Measurements from ENCODE around the gene PDE8B.
"Not testable (repeated sequence)": the region's sequence is repeated elsewhere in the genome, so short reads cannot be mapped to it uniquely, and the experiment has no call there.

Gene PDE8B

DNA sequence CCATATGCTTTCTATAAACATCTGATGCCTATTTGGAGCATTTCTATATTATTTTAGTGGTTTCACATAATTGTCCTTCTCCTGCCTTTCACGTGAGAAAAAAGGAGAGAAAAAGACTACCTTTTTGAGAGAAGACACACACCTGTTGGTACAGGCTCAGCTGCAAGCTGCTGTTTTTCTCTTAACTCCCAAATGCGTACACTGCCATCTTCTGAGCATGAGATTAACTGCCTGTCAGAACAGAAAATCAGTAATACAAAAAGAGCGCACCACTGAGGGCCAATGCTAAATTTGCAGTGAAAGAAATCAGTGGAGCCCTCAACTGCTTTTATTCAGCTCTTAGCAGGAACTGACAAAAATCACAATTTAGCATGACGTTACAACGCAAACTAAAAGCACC, 226.7 kb downstream of the PDE8B start:
- no peak for DNase-seq (ENCODE audit: low spot score)

DNA sequence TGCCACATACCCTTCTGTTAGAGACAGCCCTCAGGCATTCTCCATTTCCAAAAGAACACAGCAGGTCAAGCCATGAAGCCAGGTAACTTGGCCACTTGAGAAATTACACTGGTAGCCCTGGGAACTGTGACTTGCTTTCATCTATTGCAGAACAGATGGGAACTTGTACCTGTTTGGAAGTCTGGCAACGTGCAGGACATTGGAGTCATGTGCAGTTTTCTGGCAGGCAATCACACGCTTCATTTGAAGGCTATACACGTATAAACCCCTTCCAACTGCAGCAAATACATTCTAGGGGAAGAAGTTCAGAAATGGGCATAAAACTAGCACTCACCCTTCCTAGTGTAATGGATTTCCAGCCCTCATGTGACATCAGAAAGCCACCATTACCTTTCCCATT, 227.6 kb downstream of the PDE8B start:
- DNase-seq (ENCODE audit: low spot score): no peak

DNA sequence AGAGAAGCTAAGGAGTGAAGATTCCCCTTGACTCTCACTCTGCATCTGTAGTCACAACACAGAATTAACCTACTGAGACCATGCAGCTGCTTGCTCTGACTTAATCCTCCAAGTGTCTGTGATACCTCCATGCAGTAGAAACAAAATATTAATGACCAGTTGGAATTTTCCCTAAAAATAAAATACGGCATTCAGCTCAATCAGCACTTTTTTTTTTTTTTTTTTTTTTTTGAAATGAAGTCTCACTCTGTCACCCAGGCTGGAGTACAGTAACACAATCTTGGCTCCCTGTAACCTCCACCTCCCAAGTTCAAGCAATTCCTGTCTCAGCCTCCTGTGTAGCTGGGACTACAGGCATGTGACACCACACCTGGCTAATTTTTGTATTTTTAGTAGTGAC, 233.2 kb downstream of the PDE8B start:
- no peak for DNase-seq (ENCODE audit: low spot score)

DNA sequence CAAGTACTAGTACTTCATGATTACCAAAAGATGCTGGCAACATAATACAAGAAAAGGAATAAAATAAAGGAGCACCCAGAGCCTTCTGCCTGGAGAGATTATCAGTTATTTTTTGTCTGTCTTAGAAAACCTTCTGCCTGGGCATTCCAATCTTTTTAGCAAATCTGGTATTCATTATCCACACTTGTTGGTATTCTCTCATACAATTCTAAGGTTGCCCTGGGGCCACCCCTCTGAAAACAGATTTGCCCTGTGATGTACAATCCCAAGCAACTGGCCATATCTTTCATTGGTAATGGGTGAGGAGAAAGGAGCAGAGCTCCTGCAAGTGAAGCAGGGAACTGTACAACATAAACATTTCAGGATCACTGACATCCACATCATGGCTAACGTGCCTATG, 233.9 kb downstream of the PDE8B start:
- DNase-seq (ENCODE audit: low spot score): no peak

DNA sequence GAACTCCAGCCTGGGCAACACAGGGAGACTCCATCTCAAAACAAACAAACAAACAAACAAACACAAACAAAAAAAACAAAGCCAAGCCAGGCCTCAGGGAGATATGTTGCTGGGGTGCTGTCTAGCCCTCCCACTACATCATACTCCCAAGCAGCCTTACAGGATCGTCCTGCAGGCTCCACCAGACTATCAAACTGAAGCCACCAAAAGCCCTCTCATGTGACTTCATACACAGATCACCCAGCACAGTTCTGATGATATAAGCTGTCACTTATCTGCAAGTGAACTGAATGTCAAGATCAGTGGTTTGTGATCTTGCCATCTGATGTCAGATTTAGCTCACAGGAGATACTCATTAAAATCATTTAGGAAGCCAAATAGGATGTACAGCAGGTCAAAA, 238.4 kb downstream of the PDE8B start:
- DNase-seq (ENCODE audit: low spot score): no peak

DNA sequence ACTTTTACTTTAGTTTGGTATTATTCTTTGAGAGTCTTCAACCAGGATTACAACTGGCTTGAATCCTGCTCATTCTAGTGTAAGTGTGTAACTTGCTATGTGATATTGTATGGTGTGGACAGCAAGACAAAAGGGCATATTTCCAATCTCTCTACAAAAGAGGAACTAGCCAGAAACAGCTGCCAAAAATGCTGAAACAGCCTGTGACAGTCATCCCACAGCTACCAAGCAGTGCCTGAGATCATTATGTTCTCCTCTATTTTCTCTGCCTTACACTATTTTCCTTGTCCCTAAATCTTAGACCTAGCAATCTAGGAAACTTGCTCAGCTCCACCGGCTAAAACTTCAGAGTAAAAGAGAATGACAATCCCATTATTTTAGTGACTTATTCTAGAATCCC, 238.8 kb downstream of the PDE8B start:
- no peak for DNase-seq (ENCODE audit: low spot score)

DNA sequence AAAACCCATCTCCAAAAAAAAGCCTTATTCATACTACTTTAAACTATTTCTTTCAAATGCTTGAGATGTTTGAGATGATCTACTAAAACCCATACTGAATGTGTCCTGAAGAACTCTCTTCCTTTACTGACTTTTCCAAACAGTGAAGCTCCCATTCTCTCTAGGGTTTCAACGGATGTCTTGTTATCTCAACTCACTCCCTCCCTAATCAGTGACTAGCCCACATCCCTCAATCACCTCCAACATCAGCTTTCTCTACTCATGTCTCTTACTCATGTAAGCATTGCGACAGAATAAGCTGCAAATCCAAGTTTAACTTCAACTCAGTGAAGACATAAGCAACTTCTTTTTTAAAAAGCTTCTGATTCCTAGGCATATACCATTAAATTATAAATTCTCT, 239.5 kb downstream of the PDE8B start:
- DNase-seq (ENCODE audit: low spot score): no peak

DNA sequence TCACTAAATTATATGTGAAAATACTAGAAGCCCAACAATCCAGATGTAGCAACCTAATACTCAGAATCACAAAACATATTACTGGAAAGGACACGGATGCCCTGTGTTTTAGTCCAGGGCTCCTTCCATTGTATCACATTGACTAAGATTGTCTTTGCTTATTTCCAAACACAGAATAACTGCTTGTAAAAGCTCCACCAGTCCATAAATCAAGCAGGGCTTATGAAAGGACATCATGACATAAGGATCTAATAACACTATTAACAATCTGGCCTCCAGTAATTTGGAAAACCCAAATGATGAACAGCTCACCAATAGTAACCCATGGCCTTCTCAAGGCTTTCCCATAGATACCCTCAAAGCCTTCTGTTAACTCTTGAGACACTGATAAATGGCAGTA, 241.9 kb downstream of the PDE8B start:
- DNase-seq (ENCODE audit: low spot score): no peak

DNA sequence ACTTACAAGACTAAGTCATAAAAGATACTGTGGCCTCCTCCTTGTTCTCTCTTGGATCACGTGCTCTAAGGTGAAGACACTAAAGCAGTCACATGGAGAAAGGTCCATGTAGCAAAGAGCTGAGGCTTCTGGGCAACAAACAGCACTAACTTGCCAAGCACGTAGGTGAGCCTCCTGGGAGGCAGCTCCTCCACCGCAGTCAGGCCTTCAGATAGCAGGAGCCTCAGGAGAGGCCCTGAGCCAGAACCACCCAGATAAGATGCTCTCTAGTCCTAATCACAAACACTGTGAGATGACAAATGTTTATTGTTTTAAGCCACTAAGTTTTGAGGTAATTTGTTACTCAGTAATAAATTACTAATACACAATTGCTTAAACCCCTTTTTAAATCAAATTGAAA, 243.6 kb downstream of the PDE8B start:
- no peak for DNase-seq (ENCODE audit: low spot score)

DNA sequence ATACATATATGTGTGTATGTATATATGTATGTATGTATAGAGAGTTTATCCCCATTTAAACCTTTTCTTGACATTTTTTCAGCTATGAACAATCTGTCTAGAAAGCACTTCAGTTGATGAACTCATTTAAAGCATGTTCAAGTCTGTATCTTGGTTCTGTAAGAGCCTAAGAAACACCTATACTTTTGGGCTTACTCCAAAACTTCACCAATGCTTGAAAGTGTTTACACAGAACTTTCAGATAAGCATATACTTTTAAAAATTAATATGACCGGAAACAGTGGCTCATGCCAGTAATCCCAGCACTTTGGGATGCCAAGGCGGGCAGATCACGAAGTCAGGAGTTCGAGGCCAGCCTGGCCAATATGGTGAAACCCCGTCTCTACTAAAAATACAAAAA, 250.8 kb downstream of the PDE8B start:
- no peak for DNase-seq (ENCODE audit: low spot score)

DNA sequence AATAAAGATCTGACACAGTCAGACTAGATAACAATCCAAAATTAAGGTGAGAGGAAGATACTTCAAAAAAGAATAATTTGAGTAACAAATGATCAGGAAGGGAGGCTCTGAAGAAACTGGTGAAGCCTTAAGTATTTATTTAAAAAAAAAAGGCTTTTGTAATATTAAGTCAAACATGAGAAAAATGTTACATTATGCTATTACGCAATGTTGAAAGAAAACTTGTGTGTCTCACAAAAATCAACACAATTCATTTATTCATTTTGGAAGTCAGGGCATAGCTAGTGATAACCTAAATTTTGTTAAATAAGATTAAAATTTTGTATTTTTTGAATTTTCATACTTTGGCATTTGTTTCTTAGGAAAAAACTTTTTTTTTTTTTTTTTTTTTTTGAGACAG, 253.4 kb downstream of the PDE8B start:
- no peak for DNase-seq (ENCODE audit: low spot score)

DNA sequence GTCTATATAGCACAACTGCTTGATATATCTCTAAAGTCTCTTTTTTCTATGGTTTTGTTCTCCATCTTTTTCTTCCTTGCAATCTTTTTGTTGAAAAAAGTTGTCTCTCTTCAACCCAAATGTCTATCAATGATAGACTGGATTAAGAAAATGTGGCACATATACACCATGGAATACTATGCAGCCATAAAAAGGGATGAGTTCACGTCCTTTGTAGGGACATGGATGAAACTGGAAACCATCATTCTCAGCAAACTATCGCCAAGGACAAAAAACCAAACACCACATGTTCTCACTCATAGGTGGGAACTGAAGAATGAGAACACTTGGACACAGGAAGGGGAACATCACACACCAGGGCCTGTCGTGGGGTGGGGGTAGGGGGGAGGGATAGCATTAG, 258.4 kb downstream of the PDE8B start:
- DNase-seq (ENCODE audit: low spot score): not testable (repeated sequence)

DNA sequence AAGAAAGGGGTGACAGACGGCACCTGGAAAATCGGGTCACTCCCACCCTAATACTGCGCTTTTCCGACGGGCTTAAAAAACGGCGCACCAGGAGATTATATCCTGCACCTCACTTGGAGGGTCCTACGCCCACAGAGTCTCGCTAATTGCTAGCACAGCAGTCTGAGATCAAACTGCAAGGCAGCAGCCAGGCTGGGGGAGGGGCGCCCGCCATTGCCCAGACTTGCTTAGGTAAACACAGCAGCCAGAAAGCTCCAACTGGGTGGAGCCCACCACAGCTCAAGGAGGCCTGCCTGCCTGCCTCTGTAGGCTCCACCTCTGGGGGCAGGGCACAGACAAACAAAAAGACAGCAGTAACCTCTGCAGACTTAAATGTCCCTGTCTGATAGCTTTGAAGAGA, 264.6 kb downstream of the PDE8B start:
- not testable (repeated sequence) for DNase-seq (ENCODE audit: low spot score)

Data from left forelimb (tissue), 1 donor.